Endothelial cell of umbilical vein (primary cell): ENCODE results near the gene BRWD1. TPM values are rescaled to one million over a fixed set of nuclear protein-coding genes. Genes with fewer than 3 reads are reported as not detected.

ENCODE experiments used
- BruUV-seq: library from RNA; stranded (reverse); fragments of 400-500 nt; replicated peaks from 2 replicates; lab custom pipeline; 2021; lab: Mats Ljungman, UMichigan
- CTCF ChIA-PET: fragments of 300-600, 350-600 bp; sonication (Branson Sonifier 250); formaldehyde crosslinking; loops from one replicate; lab custom pipeline; 2021; ENCODE audit warnings: antibody characterized with exemption, inconsistent platforms; lab: Charles Lee
- POLR2A ChIA-PET: fragments of 300-600, 350-600 bp; sonication (Branson Sonifier 250); formaldehyde crosslinking; loops from one replicate; lab custom pipeline; 2021; ENCODE audit warnings: antibody characterized with exemption, inconsistent platforms; lab: Charles Lee
- DNase-seq: peaks from one replicate; pipeline ENCODE4 v3.0.0-alpha.2; 2011; ENCODE audit warnings: low read depth, low spot score
- FAIRE-seq: peaks from 2 replicates; lab custom pipeline; 2011; peaks lifted over from hg19 to GRCh38; lab: Jason Lieb, UNC
- H2AFZ ChIP-seq: 2 replicates; pipeline ENCODE4 v1.6.0; 2012; ENCODE audit warnings: low read depth, low read length, control low read depth, inconsistent platforms
- H3K27ac ChIP-seq: 2 replicates; pipeline ENCODE4 v1.5.1; 2011; ENCODE audit warnings: low read depth, mild to moderate bottlenecking, control low read depth, low read length, moderate library complexity; ENCODE audit not compliant: insufficient read depth
- H3K27me3 ChIP-seq, 2 experiments: 2 replicates each; pipeline versions ENCODE4 v1.6.0 to v1.6.1; 2011; ENCODE audit warnings: low read length in 2 of 2, mixed read lengths in 1 of 2; ENCODE audit not compliant: control insufficient read depth in 2 of 2, insufficient read depth in 2 of 2
- H3K36me3 ChIP-seq, 2 experiments: 2 replicates in 1 of 2; 3 replicates in 1 of 2; pipeline ENCODE4 v1.5.1; 2011; ENCODE audit warnings: low read length in 2 of 2, mild to moderate bottlenecking in 1 of 2, moderate library complexity in 1 of 2; ENCODE audit not compliant: control insufficient read depth in 2 of 2, insufficient read depth in 2 of 2; ENCODE audit errors: extremely low read depth in 1 of 2
- H3K4me1 ChIP-seq: 3 replicates; pipeline ENCODE4 v1.5.1; 2011; ENCODE audit warnings: mild to moderate bottlenecking, low read length; ENCODE audit not compliant: control insufficient read depth, insufficient read depth; ENCODE audit errors: extremely low read depth
- H3K4me2 ChIP-seq: 2 replicates; pipeline ENCODE4 v1.6.1; 2011; ENCODE audit warnings: low read length, control low read depth, mixed read lengths; ENCODE audit not compliant: insufficient read depth
- H3K4me3 ChIP-seq, 3 experiments: fragments of 200-600 bp in 1 of 3; sonication (generic), shearing (Covaris generic) in 1 of 3; replicated peaks in 1 of 3; 2 replicates each; pipeline ENCODE4 v1.5.1; 2011 to 2016; ENCODE audit warnings: control low read depth in 3 of 3, low read length in 3 of 3, mild to moderate bottlenecking in 2 of 3, inconsistent platforms in 1 of 3, low read depth in 1 of 3, moderate library complexity in 1 of 3; ENCODE audit not compliant: insufficient read depth in 1 of 3
- H3K79me2 ChIP-seq: 2 replicates; pipeline ENCODE4 v1.6.0; 2012; ENCODE audit warnings: low read length, inconsistent platforms; ENCODE audit not compliant: control insufficient read depth, insufficient read depth
- H3K9ac ChIP-seq: replicated peaks from 2 replicates; pipeline ENCODE3; 2011; ENCODE audit warnings: low read length, control low read depth; ENCODE audit not compliant: insufficient read depth; ENCODE audit errors: extremely low read depth
- H3K9me1 ChIP-seq: replicated peaks from 3 replicates; pipeline ENCODE4 v1.6.0; 2011; ENCODE audit warnings: mild to moderate bottlenecking, low read length; ENCODE audit not compliant: control insufficient read depth, insufficient read depth; ENCODE audit errors: extremely low read depth
- H3K9me3 ChIP-seq: replicated peaks from 2 replicates; pipeline ENCODE4 v1.5.1; 2012; ENCODE audit warnings: low read length, inconsistent platforms; ENCODE audit not compliant: control insufficient read depth, insufficient read depth
- H4K20me1 ChIP-seq: replicated peaks from 2 replicates; pipeline ENCODE3; 2011; ENCODE audit warnings: mild to moderate bottlenecking, low read length; ENCODE audit not compliant: control insufficient read depth, insufficient read depth; ENCODE audit errors: extremely low read depth
- EZH2 ChIP-seq: IDR thresholded peaks from 2 replicates; pipeline ENCODE4 v1.6.1; 2012; ENCODE audit warnings: borderline replicate concordance, low read depth, mild to moderate bottlenecking, moderate library complexity, low read length, inconsistent platforms; ENCODE audit not compliant: severe bottlenecking
- FOS ChIP-seq: IDR thresholded peaks from 2 replicates; pipeline ENCODE4 v1.6.1; 2011; ENCODE audit warnings: mild to moderate bottlenecking, low read length, moderate library complexity, borderline replicate concordance; ENCODE audit not compliant: insufficient read depth
- GATA2 ChIP-seq: IDR thresholded peaks from 2 replicates; pipeline ENCODE4 v1.7.0; 2011; ENCODE audit warnings: low read depth, mild to moderate bottlenecking, moderate library complexity, mixed read lengths, low read length; ENCODE audit not compliant: insufficient read length, insufficient read depth
- JUN ChIP-seq: IDR thresholded peaks from 2 replicates; pipeline ENCODE4 v1.6.1; 2011; ENCODE audit warnings: borderline replicate concordance, low read depth; ENCODE audit not compliant: insufficient read length, insufficient read depth
- MAX ChIP-seq: IDR thresholded peaks from 2 replicates; pipeline ENCODE4 v1.6.1; 2011; ENCODE audit not compliant: insufficient read depth, insufficient read length
- MYC ChIP-seq: IDR thresholded peaks from one replicate; pipeline ENCODE4 v1.6.1; 2011; ENCODE audit warnings: mild to moderate bottlenecking, low read depth, low read length
- POLR2A ChIP-seq: IDR thresholded peaks from 2 replicates; pipeline ENCODE4 v1.6.1; 2012; ENCODE audit warnings: low read depth, mild to moderate bottlenecking, control low read depth, low read length
- POLR2AphosphoS5 ChIP-seq: IDR thresholded peaks from 2 replicates; pipeline ENCODE4 v1.6.1; 2012; ENCODE audit warnings: low read depth, mild to moderate bottlenecking, control low read depth, low read length, moderate library complexity; ENCODE audit not compliant: insufficient read depth
- dilution Hi-C: fragments of 300-500 bp; cut with MboI; formaldehyde crosslinking; loops from one replicate; pipeline ENCODE4 v1.15.0; 2019; ENCODE audit warnings: low sequenced_read_pairs; ENCODE audit not compliant: extremely low pct_ligation_motif_present
- intact Hi-C: fragments of 100-400 bp; cut with micrococcal nuclease; formaldehyde crosslinking; loops from one replicate; pipeline ENCODE4 v1.10.0; 2022
- polyA plus RNA-seq, 4 experiments: library from polyadenylated mRNA; depleted of rRNA in 3 of 4; stranded (reverse) in 3 of 4; unstranded in 1 of 4; fragments of >200 nt; gene quantifications; 2 replicates each; pipeline versions ENCODE4 v1.2.1 to v1.2.3, GENCODE V29; 2011 to 2012; ENCODE audit warnings: missing spikeins in 1 of 4
- total RNA-seq: library from RNA; stranded (reverse); gene quantifications from 2 replicates; pipeline ENCODE4 v1.2.3, GENCODE V29; 2021
- TF ChIP-seq, protein P1 (sequence below), 2 donors: IDR thresholded peaks; 1 replicate in 1 of 2; 2 replicates in 1 of 2; pipeline ENCODE4 v1.5.1; 2011; ENCODE audit warnings: low read length in 2 of 2, mild to moderate bottlenecking in 2 of 2, moderate library complexity in 2 of 2, control low read depth in 1 of 2, inconsistent platforms in 1 of 2, low read depth in 1 of 2; ENCODE audit not compliant: insufficient read depth in 1 of 2; ENCODE audit errors: extremely low read depth in 1 of 2

Gene BRWD1
- total and polyA plus RNA-seq, 2 donors (not counting 3 experiments of a cell fraction or from before 2014, with no cell fraction given): 6.1 to 33.2 TPM

DNA sequence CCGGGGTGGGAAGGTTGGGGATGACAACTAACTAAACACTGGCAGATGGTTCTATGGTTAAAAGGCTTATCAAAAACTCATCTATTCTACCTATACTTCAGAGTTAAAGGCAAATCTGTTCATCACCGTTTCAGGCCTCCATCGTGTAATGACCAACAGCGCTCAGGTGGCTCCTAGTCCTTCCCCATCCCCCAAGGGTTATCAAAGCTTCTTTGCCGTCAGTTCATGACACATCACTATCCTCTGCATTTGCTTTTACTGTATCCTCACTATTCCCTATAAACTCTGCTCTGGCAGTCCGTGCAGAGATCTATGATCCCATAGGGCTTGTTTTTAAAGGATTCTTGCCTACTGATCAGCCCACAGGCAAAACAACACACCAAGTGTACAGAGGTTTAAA is 27.3 kb upstream of the BRWD1 start:
- Histone ChIP-seq H3K27me3 (no peaks in the 10 kb centered on the region), H4K20me1 (no peaks in the 10 kb centered on the region), H3K4me1 (peaks cover 8% of the 10 kb centered on the region), H3K36me3 (peaks cover 10 to 25% of the 10 kb centered on the region in 2 experiments), H3K9me3 (no peaks in the 10 kb centered on the region), H3K27ac (no peak overlapping the region), H3K4me3 (no peak overlapping the region), H3K79me2 (peaks cover 10% of the 10 kb centered on the region), H3K9ac (no peak overlapping the region), H3K4me2 (no peak overlapping the region), H3K9me1 (no peaks in the 10 kb centered on the region), H2AFZ (no peak overlapping the region)
- intact Hi-C loops: no loop called here
- FAIRE-seq (no peak), DNase-seq (no peak)
- ChIA-PET CTCF (interaction anchor here (1.1 kb wide), 1 partner anchor 14 kb away, joined by 3 read pairs; no protein-coding TSS in a partner anchor), POLR2A (no interaction called here)
- TF ChIP-seq POLR2AphosphoS5 (no peak), EZH2 (no peak), JUN (no peak), FOS (no peak), MYC (no peak), GATA2 (no peak), MAX (no peak), POLR2A (no peak)
- TF ChIP-seq, protein P1, sequence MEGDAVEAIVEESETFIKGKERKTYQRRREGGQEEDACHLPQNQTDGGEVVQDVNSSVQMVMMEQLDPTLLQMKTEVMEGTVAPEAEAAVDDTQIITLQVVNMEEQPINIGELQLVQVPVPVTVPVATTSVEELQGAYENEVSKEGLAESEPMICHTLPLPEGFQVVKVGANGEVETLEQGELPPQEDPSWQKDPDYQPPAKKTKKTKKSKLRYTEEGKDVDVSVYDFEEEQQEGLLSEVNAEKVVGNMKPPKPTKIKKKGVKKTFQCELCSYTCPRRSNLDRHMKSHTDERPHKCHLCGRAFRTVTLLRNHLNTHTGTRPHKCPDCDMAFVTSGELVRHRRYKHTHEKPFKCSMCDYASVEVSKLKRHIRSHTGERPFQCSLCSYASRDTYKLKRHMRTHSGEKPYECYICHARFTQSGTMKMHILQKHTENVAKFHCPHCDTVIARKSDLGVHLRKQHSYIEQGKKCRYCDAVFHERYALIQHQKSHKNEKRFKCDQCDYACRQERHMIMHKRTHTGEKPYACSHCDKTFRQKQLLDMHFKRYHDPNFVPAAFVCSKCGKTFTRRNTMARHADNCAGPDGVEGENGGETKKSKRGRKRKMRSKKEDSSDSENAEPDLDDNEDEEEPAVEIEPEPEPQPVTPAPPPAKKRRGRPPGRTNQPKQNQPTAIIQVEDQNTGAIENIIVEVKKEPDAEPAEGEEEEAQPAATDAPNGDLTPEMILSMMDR (IDR thresholded peaks at IDR 0.05; ENCODE audit: extremely low read depth in 1 of 2, insufficient read depth in 1 of 2, low read depth in 1 of 2, low read length in 2 of 2): no peak
- dilution Hi-C loops: no loop called here
- no TSS peak for BruUV-seq
